Activated T-cell treated with anti-CD3 and anti-CD28 coated beads, Interleukin-2, amount 50 U/mL, for 24 hours (primary cell): ENCODE data around the gene KRTAP5-9.
A peak's percentile ranks its signal among the peaks of the same experiment; 100 is the strongest.

Experiments used
- DNase-seq: peaks from one replicate; pipeline ENCODE4 v3.0.0-alpha.2; 2020
- H3K27ac Mint-ChIP-seq: 2 replicates; pipeline ENCODE4 v1.8.0; 2020; ENCODE audit warnings: mild to moderate bottlenecking, mixed read lengths
- H3K27me3 Mint-ChIP-seq: 2 replicates; pipeline ENCODE4 v1.8.0; 2020; ENCODE audit warnings: mixed read lengths
- H3K36me3 Mint-ChIP-seq: 2 replicates; pipeline ENCODE4 v1.8.0; 2020; ENCODE audit warnings: low read depth, mixed read lengths
- H3K4me1 Mint-ChIP-seq: 2 replicates; pipeline ENCODE4 v1.8.0; 2020; ENCODE audit warnings: low read depth, mixed read lengths
- H3K4me3 Mint-ChIP-seq: 2 replicates; pipeline ENCODE4 v1.8.0; 2020; ENCODE audit warnings: mild to moderate bottlenecking, moderate library complexity, mixed read lengths
- H3K9me3 Mint-ChIP-seq: 2 replicates; pipeline ENCODE4 v1.8.0; 2020; ENCODE audit warnings: mixed read lengths

The KRTAP5-9 gene, protein sequence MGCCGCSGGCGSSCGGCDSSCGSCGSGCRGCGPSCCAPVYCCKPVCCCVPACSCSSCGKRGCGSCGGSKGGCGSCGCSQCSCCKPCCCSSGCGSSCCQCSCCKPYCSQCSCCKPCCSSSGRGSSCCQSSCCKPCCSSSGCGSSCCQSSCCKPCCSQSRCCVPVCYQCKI

GRCh38 chr11:71548120-71548519, at the start of gene KRTAP5-9:
Gene KRTAP5-9 (plus strand): TSS chr11:71548420. CDS start chr11:71548658, 238 bp downstream.
- no peak within 1 kb of the TSS for H3K27ac Mint-ChIP-seq
- DNase-seq: no peak
- no peaks in the 10 kb centered on the region for H3K9me3 Mint-ChIP-seq
- H3K4me3 Mint-ChIP-seq: no peak within 1 kb of the TSS
- peaks cover 15% of the 10 kb centered on the region for H3K4me1 Mint-ChIP-seq
- no peaks in the 10 kb centered on the region for H3K36me3 Mint-ChIP-seq
- H3K27me3 Mint-ChIP-seq: peaks cover 40% of the 10 kb centered on the region

- no peaks in the 10 kb centered on the region for H3K9me3 Mint-ChIP-seq
- H3K27ac Mint-ChIP-seq: no peak overlapping the region
- peak; percentile 20 for DNase-seq
- no peaks in the 10 kb centered on the region for H3K27me3 Mint-ChIP-seq
- peaks cover 3% of the 10 kb centered on the region for H3K4me1 Mint-ChIP-seq
- H3K36me3 Mint-ChIP-seq: peaks cover 95% of the 10 kb centered on the region
- no peak overlapping the region for H3K4me3 Mint-ChIP-seq
These were observed 49.1 kb upstream of the KRTAP5-9 start for GRCh38 chr11:71499125-71499524.

- Mint-ChIP-seq H3K9me3 (peaks cover 1% of the 10 kb centered on the region), H3K4me3 (no peak overlapping the region), H3K27ac (no peak overlapping the region), H3K36me3 (peaks cover 95% of the 10 kb centered on the region), H3K4me1 (peaks cover 3% of the 10 kb centered on the region), H3K27me3 (no peaks in the 10 kb centered on the region)
- DNase-seq: peak; percentile 8
These were observed 48.7 kb upstream of the KRTAP5-9 start for GRCh38 chr11:71499546-71499945.

GRCh38 chr11:71500601-71501021, 47.6 kb upstream of the KRTAP5-9 start:
- Mint-ChIP-seq H3K36me3 (peaks cover 95% of the 10 kb centered on the region), H3K4me1 (peaks cover 3% of the 10 kb centered on the region), H3K9me3 (peaks cover 8% of the 10 kb centered on the region), H3K27ac (no peak overlapping the region), H3K27me3 (no peaks in the 10 kb centered on the region), H3K4me3 (no peak overlapping the region)
- DNase-seq: peak; percentile 26

DNA sequence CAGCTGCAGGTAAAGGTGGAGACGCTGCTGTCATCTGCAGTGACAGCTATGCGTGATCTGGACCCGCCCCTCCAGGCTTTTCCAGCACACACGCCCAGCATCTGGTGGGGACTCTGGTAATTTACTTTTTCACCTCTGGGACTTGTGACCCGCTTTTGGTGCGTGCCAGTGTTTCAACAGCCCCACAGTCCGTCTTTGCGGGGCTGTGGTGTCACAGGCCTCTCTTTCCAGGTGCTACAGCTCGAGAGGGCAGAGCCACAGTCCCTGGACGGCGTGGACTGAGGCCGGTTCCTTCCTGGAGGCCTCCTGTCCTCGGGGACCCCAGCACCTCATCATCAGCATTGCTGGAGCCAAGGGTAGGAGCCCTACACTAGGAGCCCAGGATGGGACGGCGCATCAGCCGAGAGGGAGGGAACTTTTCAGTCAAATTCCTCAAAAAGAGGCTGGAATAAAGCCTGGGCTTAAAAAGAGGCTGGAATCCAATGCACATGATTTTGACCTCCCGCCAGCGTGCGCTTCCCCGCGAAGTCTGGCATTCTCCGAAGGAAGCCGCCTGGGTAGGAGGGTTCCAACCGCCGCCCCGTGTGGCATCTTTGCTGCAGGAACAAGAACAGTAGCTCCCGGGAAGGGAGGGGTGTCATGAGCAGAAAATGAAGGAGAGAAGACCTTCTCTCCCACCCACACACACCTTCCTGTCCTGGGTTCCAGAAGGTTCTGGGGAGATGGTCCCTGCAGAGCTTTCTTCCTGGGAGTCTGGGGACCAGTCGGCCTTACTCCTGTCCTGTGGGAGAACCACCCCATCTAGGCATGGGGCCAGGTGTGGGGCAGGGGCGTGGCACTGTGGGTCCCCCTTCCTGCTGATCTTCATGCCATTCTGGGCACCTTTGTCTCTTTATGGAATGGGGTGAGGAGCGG, 46.9 kb upstream of the KRTAP5-9 start:
- Mint-ChIP-seq H3K9me3 (peaks cover 12% of the 10 kb centered on the region), H3K4me3 (no peak overlapping the region), H3K36me3 (peaks cover 95% of the 10 kb centered on the region), H3K4me1 (peaks cover 3% of the 10 kb centered on the region), H3K27me3 (no peaks in the 10 kb centered on the region), H3K27ac (no peak overlapping the region)
- DNase-seq: peak; percentile 12

GRCh38 chr11:71502026-71502425, 46.2 kb upstream of the KRTAP5-9 start:
- Mint-ChIP-seq H3K9me3 (peaks cover 19% of the 10 kb centered on the region), H3K36me3 (peaks cover 95% of the 10 kb centered on the region), H3K27ac (no peak overlapping the region), H3K27me3 (no peaks in the 10 kb centered on the region), H3K4me3 (no peak overlapping the region), H3K4me1 (peaks cover 3% of the 10 kb centered on the region)
- no peak for DNase-seq

- no peak overlapping the region for H3K27ac Mint-ChIP-seq
- no peak overlapping the region for H3K4me3 Mint-ChIP-seq
- peaks cover 3% of the 10 kb centered on the region for H3K4me1 Mint-ChIP-seq
- no peaks in the 10 kb centered on the region for H3K27me3 Mint-ChIP-seq
- peak; percentile 17 for DNase-seq
- H3K9me3 Mint-ChIP-seq: peaks cover 23% of the 10 kb centered on the region
- H3K36me3 Mint-ChIP-seq: peaks cover 89% of the 10 kb centered on the region
These were observed 45.3 kb upstream of the KRTAP5-9 start for GRCh38 chr11:71502871-71503435.

DNA sequence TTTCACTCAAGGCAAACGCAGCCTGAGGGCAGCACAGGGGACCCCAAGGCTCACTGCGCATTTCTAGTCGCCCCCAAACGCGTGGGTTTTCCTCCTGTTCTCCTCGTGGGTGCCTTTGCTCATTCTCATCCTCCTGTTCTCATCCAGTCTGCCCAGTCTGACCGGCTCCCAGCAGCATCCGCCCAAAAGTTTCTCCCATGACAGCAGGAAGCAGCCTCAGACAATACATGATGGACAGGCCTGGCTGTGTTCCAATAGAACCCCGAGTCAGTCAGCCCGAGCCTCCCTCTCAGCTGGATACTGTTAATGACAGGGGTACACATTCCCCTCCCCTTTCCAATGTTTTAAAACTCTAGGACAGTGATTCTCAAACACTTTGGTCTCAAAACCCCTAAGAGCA, 43.7 kb upstream of the KRTAP5-9 start:
- Mint-ChIP-seq H3K27me3 (no peaks in the 10 kb centered on the region), H3K27ac (no peak overlapping the region), H3K36me3 (peaks cover 73% of the 10 kb centered on the region), H3K4me1 (no peaks in the 10 kb centered on the region), H3K4me3 (no peak overlapping the region), H3K9me3 (peaks cover 37% of the 10 kb centered on the region)
- DNase-seq: no peak

DNA sequence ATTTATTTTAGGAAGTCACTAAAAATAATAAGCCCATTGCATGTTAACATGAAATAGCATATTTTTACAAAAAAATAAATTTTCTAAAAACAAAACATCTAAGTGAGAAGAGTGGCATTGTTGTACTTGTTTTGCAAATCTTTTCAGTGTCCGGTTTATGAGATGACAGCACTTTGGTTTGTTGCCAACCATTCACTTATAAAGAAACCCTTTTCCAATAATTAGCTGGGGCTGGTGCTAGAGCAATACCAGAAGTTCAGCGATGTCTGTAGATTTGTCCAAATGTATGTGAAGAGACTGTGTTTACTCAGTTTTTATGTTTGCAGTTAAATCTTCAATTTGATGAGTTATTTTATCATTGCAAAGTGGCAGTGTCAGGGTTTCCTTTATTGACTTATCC, 43.2 kb upstream of the KRTAP5-9 start:
- H3K4me3 Mint-ChIP-seq: no peak overlapping the region
- H3K27me3 Mint-ChIP-seq: no peaks in the 10 kb centered on the region
- H3K9me3 Mint-ChIP-seq: peaks cover 42% of the 10 kb centered on the region
- H3K4me1 Mint-ChIP-seq: no peaks in the 10 kb centered on the region
- H3K36me3 Mint-ChIP-seq: peaks cover 69% of the 10 kb centered on the region
- H3K27ac Mint-ChIP-seq: no peak overlapping the region
- no peak for DNase-seq

- no peak overlapping the region for H3K27ac Mint-ChIP-seq
- H3K36me3 Mint-ChIP-seq: peaks cover 62% of the 10 kb centered on the region
- DNase-seq: no peak
- H3K27me3 Mint-ChIP-seq: no peaks in the 10 kb centered on the region
- H3K4me1 Mint-ChIP-seq: no peaks in the 10 kb centered on the region
- H3K4me3 Mint-ChIP-seq: no peak overlapping the region
- peaks cover 45% of the 10 kb centered on the region for H3K9me3 Mint-ChIP-seq
These were observed 42.4 kb upstream of the KRTAP5-9 start for GRCh38 chr11:71505781-71506180.

DNA sequence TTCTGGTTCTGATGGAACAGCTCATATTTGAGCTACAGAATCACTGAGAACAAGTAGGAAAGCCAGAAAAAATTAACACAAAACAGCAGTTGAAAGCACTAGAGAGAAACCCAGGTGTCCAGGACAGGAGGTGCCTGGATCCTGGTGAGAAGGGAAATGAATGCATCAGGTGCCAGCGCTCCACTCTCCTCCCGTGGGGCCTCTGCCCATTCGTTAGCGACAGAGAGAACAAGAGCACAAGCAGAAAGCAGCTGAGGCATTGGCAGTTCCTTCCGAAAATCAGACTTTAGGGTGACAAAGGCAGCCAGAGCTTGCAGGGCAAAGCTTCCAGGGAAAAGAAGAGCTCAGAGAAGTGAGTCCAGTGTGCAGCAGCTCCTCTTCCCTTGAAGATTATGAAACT, 41.1 kb upstream of the KRTAP5-9 start:
- H3K4me3 Mint-ChIP-seq: no peak overlapping the region
- H3K36me3 Mint-ChIP-seq: peaks cover 48% of the 10 kb centered on the region
- DNase-seq: no peak
- no peak overlapping the region for H3K27ac Mint-ChIP-seq
- H3K27me3 Mint-ChIP-seq: no peaks in the 10 kb centered on the region
- peaks cover 48% of the 10 kb centered on the region for H3K9me3 Mint-ChIP-seq
- no peaks in the 10 kb centered on the region for H3K4me1 Mint-ChIP-seq

DNA sequence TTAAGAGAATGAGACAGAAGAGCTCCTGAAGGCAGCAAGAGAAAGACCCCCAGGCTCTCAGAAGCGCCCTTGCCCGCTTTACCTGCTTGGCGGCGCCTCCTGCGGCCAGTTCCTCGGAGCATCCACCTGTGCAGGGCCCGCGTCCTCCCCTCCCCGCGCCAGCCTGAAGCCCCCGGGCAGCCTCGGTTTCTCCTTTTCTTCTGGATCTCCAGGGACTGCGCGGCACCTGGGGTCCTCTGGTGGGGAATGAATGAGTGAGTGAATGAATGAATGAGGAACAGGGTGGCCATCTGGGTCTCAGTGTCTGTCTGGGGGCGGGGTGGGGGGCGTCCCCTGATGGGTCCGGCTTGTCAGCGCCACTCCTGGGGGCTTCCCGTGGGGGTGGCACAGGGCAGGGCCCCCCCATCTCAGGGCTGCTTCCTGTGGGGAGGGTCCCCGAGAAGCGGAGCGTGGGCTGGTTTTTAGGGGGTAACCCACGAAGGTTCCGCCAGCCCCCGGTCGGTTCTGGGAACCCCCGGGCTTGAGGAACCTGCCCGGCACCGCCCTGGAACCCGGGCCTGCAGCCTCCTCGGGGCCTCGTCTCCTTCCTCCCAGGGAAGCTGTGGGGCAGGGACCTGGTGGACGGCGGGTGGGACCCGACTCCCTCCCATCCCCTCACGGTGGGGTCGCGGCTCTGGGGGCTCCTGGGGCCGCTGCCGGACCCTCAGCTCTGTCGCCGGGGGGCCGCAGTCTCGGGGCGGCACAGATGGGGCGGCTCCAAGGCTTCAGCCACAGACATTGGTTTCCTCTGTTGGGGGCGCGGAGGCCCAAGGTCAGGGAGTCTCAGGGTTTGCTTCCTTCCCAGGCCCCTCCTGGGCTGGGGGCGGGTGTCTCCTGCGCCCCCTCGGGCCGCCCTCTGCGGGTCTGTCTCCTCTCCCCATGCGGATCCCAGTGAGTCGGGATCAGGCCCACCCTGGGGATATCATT, 29.4 kb upstream of the KRTAP5-9 start:
- H3K4me3 Mint-ChIP-seq: no peak overlapping the region

GRCh38 chr11:71519546-71519945, 28.7 kb upstream of the KRTAP5-9 start:
- no peak overlapping the region for H3K4me3 Mint-ChIP-seq
- no peaks in the 10 kb centered on the region for H3K4me1 Mint-ChIP-seq
- no peaks in the 10 kb centered on the region for H3K27me3 Mint-ChIP-seq
- no peak for DNase-seq
- H3K27ac Mint-ChIP-seq: no peak overlapping the region
- H3K9me3 Mint-ChIP-seq: peaks cover 5% of the 10 kb centered on the region
- no peaks in the 10 kb centered on the region for H3K36me3 Mint-ChIP-seq

More for the DNA sequence above, 29.4 kb upstream of the KRTAP5-9 start:
- H3K36me3 Mint-ChIP-seq: no peaks in the 10 kb centered on the region
- peak; percentile 13 for DNase-seq
- peaks cover 6% of the 10 kb centered on the region for H3K9me3 Mint-ChIP-seq
- H3K27ac Mint-ChIP-seq: no peak overlapping the region
- no peaks in the 10 kb centered on the region for H3K4me1 Mint-ChIP-seq
- H3K27me3 Mint-ChIP-seq: no peaks in the 10 kb centered on the region
